ENCODE data around the gene EIF3J. TPM values are rescaled to one million over a fixed set of nuclear protein-coding genes. Genes with fewer than 3 reads are reported as not detected.

EIF3J gene
- total RNA-seq, 1 experiment from 2014 or later = 129 TPM

- H3K4ac ChIP-seq (ENCODE audit: low read depth, low read length) = no peak overlapping the region
- no peak overlapping the region for H4K5ac ChIP-seq (ENCODE audit: insufficient read length, low read depth, low read length)
- no CpG with 5 or more reads among the region's 4 CpGs for WGBS (ENCODE audit: extremely low coverage, insufficient read length, low lambda C conversion rate)
- H3K14ac ChIP-seq (ENCODE audit: insufficient read depth, low read length) = no peak overlapping the region
- H3K27ac ChIP-seq (ENCODE audit: insufficient read length, low read depth, low read length) = no peak overlapping the region
- TF ChIP-seq, protein P1, sequence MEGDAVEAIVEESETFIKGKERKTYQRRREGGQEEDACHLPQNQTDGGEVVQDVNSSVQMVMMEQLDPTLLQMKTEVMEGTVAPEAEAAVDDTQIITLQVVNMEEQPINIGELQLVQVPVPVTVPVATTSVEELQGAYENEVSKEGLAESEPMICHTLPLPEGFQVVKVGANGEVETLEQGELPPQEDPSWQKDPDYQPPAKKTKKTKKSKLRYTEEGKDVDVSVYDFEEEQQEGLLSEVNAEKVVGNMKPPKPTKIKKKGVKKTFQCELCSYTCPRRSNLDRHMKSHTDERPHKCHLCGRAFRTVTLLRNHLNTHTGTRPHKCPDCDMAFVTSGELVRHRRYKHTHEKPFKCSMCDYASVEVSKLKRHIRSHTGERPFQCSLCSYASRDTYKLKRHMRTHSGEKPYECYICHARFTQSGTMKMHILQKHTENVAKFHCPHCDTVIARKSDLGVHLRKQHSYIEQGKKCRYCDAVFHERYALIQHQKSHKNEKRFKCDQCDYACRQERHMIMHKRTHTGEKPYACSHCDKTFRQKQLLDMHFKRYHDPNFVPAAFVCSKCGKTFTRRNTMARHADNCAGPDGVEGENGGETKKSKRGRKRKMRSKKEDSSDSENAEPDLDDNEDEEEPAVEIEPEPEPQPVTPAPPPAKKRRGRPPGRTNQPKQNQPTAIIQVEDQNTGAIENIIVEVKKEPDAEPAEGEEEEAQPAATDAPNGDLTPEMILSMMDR (conservative IDR thresholded peaks at IDR 0.05) = no peak
- Mint-ChIP-seq H3K4me3 (no peak overlapping the region), H3K9me3 (peaks cover 18 to 23% of the 10 kb centered on the region in 2 experiments; a peak in 4 of 5 replicates), H3K36me3 (ENCODE audit: insufficient read depth in 1 of 3, low read depth in 3 of 3) (peaks cover 61 to 77% (median 73%) of the 10 kb centered on the region in 3 experiments), H3K4me1 (no peaks in the 10 kb centered on the region), H3K27ac (no peak overlapping the region), H3K27me3 (ENCODE audit: low read depth) (no peaks in the 10 kb centered on the region; the same call in 1 of the 2 replicates)
- no peak for DNase-seq
- no peak overlapping the region for H2AK5ac ChIP-seq (ENCODE audit: insufficient read length, low read length)
- H3K79me2 ChIP-seq (ENCODE audit: insufficient read depth, low read length) = no peaks in the 10 kb centered on the region
- no peaks in the 10 kb centered on the region for H3K79me1 ChIP-seq (ENCODE audit: insufficient read depth, low read depth, low read length, poor library complexity, severe bottlenecking)
- H4K8ac ChIP-seq (replicated peaks; ENCODE audit: insufficient read length, low read depth, low read length) = no peak overlapping the region
- no peak overlapping the region for H3K4me2 ChIP-seq (ENCODE audit: insufficient read depth, insufficient read length, low read length)
- H2BK12ac ChIP-seq (ENCODE audit: insufficient read length, low read depth, low read length) = no peak overlapping the region
- peaks cover 23% of the 10 kb centered on the region for H3K9me3 ChIP-seq (ENCODE audit: control insufficient read depth, low read depth, low read length)
- no peaks in the 10 kb centered on the region for H3K27me3 ChIP-seq (ENCODE audit: insufficient read depth, low read length)
- no peak overlapping the region for H2BK120ac ChIP-seq (ENCODE audit: low read depth, low read length, poor library complexity, severe bottlenecking)
- no peak overlapping the region for H3K56ac ChIP-seq (ENCODE audit: insufficient read length, low read depth, low read length)
- H4K20me1 ChIP-seq (ENCODE audit: control insufficient read depth, insufficient read depth, insufficient read length) = no peaks in the 10 kb centered on the region
- H3K4me1 ChIP-seq (ENCODE audit: insufficient read depth, low read length) = no peaks in the 10 kb centered on the region
- H3K18ac ChIP-seq (ENCODE audit: insufficient read length, low read depth, low read length) = no peak overlapping the region
- no peak overlapping the region for H3K9ac ChIP-seq (ENCODE audit: extremely low read depth, insufficient read length, low read length)
- H2BK20ac ChIP-seq (ENCODE audit: low read depth, low read length, poor library complexity, severe bottlenecking) = no peak overlapping the region
- H3T11ph ChIP-seq (ENCODE audit: low read length) = no peak overlapping the region
- no peak overlapping the region for H3K23ac ChIP-seq (ENCODE audit: insufficient read length, low read depth, low read length)
- no peak overlapping the region for H2AFZ ChIP-seq (ENCODE audit: low read length)
- no peak overlapping the region for H2BK15ac ChIP-seq (ENCODE audit: low read depth, low read length)
- no peak overlapping the region for H4K91ac ChIP-seq (ENCODE audit: insufficient read length, low read depth, low read length)
- H2BK5ac ChIP-seq (ENCODE audit: insufficient read length, low read length) = no peak overlapping the region
- no peaks in the 10 kb centered on the region for H3K23me2 ChIP-seq (ENCODE audit: insufficient read length, low read depth, low read length, poor library complexity, severe bottlenecking)
Measured at GRCh38 chr15:44566155-44566540, 29.2 kb downstream of the EIF3J start.
